HG03066 (cell line): Measurements from ENCODE around the gene MACROD2.

Source experiments
- ATAC-seq: cut with Tn5 transposase; IDR thresholded peaks from one replicate; pipeline ENCODE4 v1.9.1; 2021; ENCODE audit warnings: low read depth; ENCODE audit not compliant: unreplicated experiment

Gene MACROD2

GRCh38 chr20:15047042-15047441 is 1051.7 kb downstream of the MACROD2 start:
- ATAC-seq = no peak

DNA sequence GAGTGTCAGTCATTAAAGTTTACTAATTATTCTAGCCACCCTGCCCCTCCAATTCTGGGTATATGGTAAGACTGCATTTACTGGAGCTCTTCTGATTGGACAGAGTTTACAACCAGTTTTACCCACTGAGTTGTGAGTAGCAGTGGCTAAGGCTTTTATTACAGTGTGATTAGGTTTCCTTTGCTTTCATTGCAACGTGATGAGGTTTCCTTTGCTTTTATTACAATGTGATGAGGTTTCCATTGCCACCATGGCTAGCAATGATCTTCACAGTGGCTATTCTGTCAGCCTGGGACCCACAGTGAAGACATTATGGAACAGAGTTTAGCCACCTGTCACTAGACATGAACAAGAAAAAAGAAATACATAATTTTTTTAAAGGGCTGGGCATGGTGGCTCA is 1052.3 kb downstream of the MACROD2 start:
- no peak for ATAC-seq

DNA sequence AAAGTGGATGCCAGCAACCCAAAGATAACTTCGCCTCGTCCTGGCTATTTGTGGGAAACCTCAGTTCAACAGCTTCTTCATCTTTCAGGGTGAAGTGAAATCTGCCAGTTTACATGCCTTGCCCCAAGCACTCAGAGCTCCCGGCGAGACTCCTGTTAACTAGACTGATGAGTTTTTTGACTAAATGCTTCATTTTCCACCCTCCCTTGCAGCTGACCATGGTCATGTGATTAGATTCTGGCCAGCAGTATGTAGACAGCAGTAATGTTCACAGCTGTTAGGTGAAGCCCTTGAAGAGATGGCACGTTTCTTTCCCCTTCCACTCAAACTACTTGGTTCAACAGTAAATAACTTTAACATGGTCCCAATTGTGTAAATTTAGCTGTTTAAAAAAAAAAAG is 1060.9 kb downstream of the MACROD2 start:
- ATAC-seq = no peak

DNA sequence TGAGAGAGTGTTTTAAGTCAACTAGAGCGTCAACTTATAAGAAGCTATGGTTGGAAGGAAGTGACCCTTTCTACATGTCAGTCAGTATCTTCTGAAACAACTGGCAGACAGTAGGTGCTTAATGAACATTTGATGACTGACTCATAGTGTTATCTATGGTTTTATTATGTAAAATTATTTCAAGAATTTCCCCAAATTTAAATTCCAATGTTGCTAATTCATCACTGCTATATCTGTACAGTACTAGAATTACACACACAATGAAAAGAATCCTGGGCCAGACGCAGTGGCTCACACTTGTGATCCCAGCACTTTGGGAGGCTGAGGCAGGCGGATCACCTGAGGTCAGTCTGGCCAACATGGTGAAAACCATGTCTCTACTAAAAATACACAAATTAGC is 1063.5 kb downstream of the MACROD2 start:
- ATAC-seq = no peak

GRCh38 chr20:15059438-15059837 is 1064.1 kb downstream of the MACROD2 start:
- no peak for ATAC-seq

DNA sequence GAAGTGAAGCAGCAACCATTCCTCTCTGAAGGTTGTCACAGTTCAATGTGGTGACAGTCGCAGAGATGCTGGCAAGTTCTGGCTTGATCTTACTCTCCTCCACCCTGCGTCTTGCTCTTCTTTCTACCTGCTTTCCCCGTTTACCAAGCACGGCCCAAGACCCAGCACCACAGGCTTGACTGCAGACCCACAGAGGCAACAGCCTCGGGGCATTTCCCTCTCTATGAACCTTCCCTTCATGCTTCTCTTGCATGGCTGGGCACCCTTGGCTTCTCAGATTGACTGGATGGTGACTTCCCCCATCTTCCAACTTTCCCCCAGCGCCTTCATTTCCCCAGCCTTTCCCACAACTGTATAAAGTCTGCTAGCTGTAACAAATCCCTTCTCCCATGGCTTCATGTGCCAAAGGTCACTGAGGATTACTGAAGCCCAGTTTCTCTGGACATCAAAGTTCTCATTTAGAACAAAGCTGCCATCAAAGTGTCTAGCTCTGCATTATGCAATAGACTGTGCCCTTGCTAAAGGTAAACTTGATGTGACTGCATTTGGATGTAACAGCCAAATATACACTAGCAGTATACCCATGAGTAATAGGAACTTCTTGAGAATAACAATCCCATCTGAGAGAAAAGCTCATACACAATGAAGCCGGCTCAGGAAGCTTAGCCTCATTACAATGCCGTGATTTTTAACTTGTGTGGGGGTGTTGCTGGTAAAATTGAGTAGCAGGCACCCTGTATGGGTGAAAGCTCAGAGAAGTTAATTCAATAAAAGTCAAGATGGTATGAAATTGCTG is 1065.1 kb downstream of the MACROD2 start:
- ATAC-seq = no peak

GRCh38 chr20:15061061-15061430 is 1065.7 kb downstream of the MACROD2 start:
- ATAC-seq = no peak

DNA sequence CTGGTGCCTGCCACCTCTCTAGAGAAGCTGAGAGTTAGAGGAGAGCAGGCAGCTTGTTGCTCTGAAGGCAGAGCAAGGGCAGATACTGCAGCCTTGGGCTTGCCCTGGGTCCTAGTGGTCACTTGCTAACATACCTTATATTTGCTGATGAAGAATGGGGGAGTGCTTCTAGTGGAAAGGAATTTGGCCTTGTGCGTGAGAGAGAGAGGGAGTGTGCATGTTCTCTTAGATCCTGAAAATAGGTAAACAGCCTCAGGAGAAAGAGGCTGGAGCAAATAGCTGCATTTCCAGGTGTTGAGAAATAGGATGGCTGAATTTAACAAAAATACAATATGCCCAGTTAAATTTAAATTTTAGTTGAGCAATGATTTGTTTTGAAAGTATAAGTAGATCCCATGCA is 1066.6 kb downstream of the MACROD2 start:
- ATAC-seq = no peak

GRCh38 chr20:15063081-15063480 is 1067.8 kb downstream of the MACROD2 start:
- no peak for ATAC-seq

DNA sequence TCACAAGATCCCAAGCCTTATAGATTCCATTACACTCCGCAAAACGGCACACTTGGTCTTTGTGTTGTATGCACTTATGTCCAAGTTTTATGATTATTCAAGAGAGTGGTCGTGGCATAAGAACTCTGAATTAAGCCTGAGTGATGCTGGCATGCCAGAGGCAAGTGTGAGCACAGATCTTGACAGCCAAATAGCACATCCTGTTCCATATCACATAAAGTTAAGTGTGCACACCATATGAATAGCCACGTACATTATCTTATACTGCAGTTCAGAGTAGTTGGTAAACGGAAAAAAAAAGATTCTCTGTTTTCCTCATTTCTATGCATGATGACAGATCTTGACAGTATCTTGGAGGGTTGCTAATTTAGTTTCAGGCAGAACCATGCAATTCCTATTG is 1069.4 kb downstream of the MACROD2 start:
- no peak for ATAC-seq

DNA sequence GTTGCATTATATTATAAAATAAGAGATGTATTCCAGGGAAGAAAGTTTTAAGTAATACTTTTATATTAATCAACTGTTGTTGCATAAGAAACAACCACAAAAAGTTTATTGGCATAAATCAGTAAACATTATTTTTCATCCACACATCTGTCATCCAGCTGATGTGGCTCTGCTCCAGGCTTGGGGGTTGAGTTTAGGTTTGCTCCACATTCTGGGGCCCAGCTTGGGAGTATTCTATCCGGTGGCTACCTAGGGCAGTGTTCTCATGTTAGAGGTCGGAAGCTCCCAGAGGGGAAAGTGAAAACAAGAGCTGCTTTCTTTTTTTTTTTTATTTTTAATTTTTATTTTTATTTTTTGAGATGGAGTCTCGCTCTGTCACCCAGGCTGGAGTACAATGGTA is 1070.5 kb downstream of the MACROD2 start:
- ATAC-seq = no peak

- ATAC-seq = no peak
Observed at GRCh38 chr20:15068486-15068885, 1073.2 kb downstream of the MACROD2 start.

DNA sequence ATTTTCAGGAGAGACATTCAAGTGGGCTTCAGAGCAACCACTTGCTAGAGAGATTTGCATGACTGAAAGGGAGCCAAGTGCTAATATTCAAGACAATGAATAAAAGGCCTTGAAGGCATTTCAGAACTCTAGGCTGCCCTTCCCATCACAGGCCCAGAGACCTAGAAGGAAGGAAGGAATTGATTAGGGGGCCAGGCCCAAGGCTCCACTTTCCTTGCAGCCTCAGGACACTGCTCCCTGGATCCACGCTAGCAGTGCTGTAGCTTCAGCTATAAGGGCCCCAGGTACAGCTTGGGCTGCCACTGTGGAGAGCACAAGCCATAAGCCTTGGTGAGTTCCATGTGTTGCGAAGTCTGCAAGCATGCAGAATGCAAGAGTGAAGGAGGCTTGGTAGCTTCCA is 1074.0 kb downstream of the MACROD2 start:
- ATAC-seq = no peak

- ATAC-seq = no peak
Observed at GRCh38 chr20:15071085-15071808, 1075.9 kb downstream of the MACROD2 start.

DNA sequence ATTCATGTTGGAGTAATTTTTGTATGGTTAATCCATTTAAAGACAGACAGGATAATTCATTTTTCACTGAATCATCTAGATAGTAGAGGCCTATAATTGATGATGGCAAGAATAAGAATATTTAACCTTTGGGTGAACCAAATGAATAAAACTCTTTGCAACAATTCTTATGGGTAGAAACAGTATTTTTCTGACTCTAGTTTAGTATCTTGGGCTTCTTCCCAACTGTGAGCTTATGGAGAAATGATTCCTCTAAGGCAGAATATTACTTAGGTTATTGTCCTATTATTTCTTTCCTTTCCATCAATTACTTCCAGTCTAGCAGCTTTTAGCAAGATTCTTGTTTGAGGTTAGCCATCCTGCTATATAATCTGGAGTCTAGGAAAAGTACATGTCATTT is 1077.0 kb downstream of the MACROD2 start:
- no peak for ATAC-seq

DNA sequence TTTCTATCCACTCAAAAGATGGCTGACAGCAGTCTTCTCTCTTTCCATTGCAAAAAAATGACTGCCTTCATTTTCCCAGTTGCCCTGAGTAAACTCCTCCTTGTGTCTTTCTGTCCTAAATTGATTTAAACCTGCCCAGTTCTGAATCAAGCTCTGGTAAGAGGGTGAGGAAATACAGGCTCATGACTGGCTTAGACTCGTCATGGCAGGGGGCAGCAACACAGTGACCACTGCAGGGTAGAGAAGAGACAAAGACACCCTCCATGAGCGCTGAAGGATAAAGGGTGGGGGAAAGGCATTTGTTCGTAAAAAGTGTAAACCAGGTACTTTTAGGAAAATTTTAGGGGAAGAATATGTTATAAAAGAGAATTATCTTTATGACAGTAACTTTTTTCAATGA is 1080.3 kb downstream of the MACROD2 start:
- ATAC-seq = no peak

DNA sequence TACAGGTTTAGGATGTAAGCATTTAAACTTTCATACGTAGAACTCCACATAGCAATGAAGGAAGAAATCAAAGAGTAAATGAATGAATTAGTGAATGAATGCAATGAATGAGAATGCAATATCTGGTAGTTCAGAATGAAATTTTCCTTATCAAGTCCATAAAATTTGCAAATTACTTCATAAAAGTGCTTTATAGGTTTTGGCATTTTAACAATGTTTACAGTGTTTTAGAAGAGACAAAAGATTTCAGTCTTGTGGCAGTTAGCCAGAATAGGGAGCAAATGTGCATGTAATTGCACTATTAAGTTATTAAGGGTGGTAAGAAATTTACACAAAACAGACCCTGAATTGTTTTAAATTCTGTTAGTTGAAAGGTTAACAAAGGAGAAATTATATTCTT is 1081.5 kb downstream of the MACROD2 start:
- ATAC-seq = no peak

DNA sequence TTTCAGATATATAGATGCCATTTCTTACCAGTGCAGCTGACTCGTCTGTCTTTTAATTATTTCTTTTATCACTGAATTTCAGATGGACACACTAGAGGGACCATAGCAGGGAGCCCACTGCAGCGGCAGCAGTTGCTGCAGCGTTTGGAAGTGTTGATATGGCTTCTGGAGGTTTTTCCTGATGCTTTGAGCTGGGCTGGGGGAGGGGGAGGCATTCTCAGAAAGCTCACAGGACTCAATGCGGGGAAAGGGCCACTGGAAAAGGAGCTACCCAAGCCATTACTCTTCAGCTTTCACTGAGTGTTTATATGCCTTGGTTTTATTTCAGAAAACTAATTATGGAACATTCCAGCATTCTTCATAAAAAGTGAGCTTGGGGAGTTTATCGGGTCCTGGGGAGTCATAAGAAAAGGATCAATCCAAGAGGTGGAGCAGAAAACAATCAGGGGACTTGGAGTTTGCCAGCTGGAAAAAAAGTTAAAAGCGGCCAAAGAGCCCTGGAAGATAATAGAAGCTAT is 1082.5 kb downstream of the MACROD2 start:
- no peak for ATAC-seq

- no peak for ATAC-seq
Observed at GRCh38 chr20:15079594-15080340, 1084.5 kb downstream of the MACROD2 start.

DNA sequence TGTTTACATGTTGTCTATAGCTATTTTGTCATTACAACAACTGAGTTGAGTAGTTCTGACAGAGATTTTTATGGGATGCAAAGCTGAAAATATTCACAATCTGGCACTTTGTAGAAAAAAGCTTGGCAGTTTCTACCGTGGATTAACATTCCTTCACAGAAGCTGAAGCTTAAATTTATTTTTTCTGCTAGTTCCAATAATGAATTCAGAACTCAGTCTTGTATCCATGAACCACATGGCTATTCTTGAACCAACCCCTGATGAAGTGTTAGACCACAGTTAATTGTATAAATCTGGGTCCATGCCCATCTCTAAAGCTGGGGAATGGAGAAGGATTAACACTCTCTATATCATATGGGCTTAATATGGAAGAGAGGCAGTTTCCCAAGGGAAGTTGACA is 1085.9 kb downstream of the MACROD2 start:
- ATAC-seq = no peak

DNA sequence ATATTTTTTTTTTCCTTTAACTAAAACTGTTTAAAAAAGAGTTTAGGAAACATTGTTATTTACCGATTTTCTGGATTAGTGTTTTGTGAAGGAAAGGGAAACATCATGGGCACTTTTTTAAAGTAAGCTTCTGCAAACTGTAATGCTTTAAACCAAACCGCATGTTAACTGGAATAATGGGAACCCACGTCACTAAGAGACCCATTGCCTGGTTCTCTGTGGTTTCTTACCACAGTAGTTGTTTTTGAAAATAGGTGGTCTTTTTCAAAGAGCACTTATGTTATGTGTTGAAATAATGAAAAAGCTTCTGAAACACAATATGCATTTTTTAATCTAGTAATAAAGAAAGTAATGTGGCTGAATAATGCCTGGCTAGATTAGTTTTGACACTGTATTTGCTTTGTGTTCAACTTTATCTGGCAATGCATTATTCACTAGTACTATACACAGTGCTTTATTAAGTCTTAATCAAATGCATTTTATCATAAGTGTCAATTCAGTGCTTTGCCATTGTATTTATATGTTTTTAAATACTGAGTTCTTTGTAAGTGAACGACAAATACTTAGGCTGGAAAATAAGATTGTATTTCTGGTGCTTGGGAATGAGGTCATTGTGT is 1096.2 kb downstream of the MACROD2 start:
- no peak for ATAC-seq
